Measurements from ENCODE around the gene VRK3. TPM values are rescaled to one million over a fixed set of nuclear protein-coding genes. Genes with fewer than 3 reads are reported as not detected.
"Not testable (repeated sequence)": the region's sequence is repeated elsewhere in the genome, so short reads cannot be mapped to it uniquely, and the experiment has no call there.

VRK3 gene
- total and polyA plus RNA-seq, 11 donors = 9.9 to 33.7 (median 23.1) TPM

DNA sequence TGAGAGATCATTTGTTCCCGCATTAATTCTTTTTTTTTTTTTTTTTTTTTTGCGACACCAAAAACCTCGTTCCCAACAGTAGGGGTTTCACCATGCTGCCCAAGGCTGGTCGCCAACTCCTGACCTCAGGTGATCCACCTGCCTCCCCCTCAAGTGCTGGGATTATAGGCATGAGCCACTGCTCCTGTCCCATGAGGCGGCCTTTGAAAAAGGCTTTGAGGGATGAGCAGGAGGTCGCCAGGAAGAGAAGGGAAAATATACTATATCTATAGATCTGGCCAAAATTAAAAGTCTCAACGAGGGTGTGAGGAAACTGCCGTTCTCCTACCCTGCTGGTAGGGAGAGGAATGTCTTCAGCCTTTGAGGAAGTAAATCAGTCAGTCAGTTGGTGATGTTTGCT, 26.8 kb upstream of the VRK3 start:
- H3K27me3 ChIP-seq = no peaks in the 10 kb centered on the region
- no peak for DNase-seq

DNA sequence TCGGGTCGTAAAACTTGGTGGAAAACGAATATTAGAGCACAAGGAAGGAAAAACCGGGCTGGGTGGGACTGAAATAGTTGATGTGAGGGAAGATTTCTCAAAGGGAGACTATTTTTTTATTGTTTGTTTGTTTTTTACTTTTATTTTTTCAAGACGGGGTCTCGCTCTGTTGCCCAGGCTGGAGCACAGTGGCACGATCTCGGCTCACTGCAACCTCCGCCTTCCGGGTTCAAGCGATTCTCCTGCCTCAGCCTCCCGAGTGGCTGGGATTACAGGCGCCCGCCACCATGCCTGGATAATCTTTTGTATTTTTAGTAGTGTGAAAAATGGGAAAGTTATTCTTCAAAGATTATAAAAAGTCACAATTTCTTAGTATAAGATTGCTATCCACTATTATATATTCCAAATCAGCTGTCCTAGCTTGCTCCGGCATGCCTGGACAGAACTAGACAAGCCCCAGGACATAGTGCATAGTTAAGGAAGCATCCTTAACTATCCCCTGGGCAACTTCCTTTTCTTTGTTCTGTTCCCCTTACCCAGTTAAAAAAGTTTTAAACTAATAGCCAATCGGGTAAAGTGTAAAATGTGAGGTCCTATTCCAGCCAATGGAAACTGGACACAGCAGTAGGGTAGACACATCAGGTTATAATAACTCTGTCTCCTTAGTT, 26.2 kb upstream of the VRK3 start:
- peak overlapping the region in 11 of 12 donors; percentile 25 to 74 (median 53) for H3K4me3 ChIP-seq
- peaks cover 0 to 16% (median 6%) of the 10 kb centered on the region in 9 donors for H3K36me3 ChIP-seq
- peaks cover 0 to 26% (median 7%) of the 10 kb centered on the region in 12 donors for H3K9me3 ChIP-seq
- intact Hi-C loops (cut with DNase I); DNase-seq; H3K27me3 ChIP-seq; ATAC-seq: not testable (repeated sequence)
- H3K4me1 ChIP-seq = peaks cover 0 to 16% (median 4%) of the 10 kb centered on the region in 12 donors
- H3K27ac ChIP-seq = peak overlapping the region in 2 of 12 donors; percentile 32 to 67
- 44 to 48% (median 47%) methylated on average over 16 of the region's 16 CpGs for WGBS, 4 donors

More for the DNA sequence above, 26.8 kb upstream of the VRK3 start:
- 68 to 87% (median 78%) methylated on average over 8 of the region's 8 CpGs for WGBS, 4 donors
- peaks cover 0 to 16% (median 4%) of the 10 kb centered on the region in 12 donors for H3K4me1 ChIP-seq
- peaks cover 0 to 10% (median 0%) of the 10 kb centered on the region in 9 donors for H3K36me3 ChIP-seq
- H3K4me3 ChIP-seq = no peak overlapping the region
- H3K9me3 ChIP-seq = peaks cover 0 to 20% (median under 1%) of the 10 kb centered on the region in 12 donors
- no peak for ATAC-seq
- H3K27ac ChIP-seq = no peak overlapping the region
- TF ChIP-seq POLR2A (IDR thresholded peaks at IDR 0.05) = no peak
- no peak for TF ChIP-seq CTCF (IDR thresholded peaks at IDR 0.05)
- intact Hi-C loops (cut with DNase I) = no loop called here

DNA sequence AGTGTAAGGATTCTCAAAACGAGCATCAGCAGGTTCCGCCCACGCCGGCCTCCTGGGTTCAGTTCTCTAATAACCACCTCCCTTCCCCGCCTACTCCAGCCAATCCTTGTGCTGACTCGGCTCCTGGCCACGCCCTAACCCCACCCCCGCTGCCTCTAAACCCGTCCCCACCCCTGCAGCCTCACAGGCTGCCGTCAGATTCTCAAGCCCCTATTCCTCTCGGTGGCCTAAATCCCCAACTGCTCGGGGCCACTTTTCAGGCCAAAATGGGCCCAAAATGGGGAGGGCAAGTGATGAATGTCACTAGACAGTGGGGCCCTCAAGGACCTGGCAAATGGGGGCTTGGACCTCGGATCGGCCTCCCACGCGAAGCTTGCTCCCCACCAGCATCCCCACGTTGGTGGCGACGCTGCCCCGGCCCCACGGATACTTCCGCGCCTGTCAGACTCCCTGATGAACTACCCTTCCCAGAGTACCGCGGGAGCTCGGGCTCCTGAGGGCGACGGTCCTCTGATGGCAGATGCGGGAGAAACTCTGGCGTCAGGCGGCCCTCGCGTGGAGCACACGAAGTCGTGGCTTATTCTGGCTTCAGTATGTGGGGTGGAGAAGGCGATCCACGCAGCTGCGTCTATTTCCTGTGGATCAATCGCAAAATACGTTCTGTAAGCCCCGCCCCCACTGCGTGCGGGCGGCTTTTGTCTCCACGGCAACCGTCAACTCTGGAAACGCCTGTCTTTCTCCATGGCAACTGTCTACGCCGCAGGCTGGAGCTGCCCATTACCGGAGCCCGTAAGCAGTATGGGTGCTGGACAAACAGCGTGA, 25.4 kb upstream of the VRK3 start:
- Histone ChIP-seq H3K9me3 (peaks cover 0 to 33% (median 14%) of the 10 kb centered on the region in 12 donors), H3K36me3 (peaks cover 2 to 24% (median 13%) of the 10 kb centered on the region in 9 donors), H3K4me1 (peaks cover 0 to 16% (median 4%) of the 10 kb centered on the region in 12 donors), H3K27ac (peak overlapping the region in 7 of 12 donors; percentile 32 to 81 (median 54)), H3K27me3 (no peaks in the 10 kb centered on the region), H3K4me3 (peak overlapping the region; percentile 16 to 74 (median 52))
- intact Hi-C loops (cut with DNase I) = no loop called here
- peak; percentile 81 to 89 (median 88) for DNase-seq
- TF ChIP-seq CTCF (IDR thresholded peaks at IDR 0.05) = no peak
- no peak for TF ChIP-seq POLR2A (IDR thresholded peaks at IDR 0.05)
- 2 to 3% (median 2%) methylated on average over 52 of the region's 52 CpGs for WGBS, 4 donors
- peak; percentile 88 to 97 (median 95) for ATAC-seq

- WGBS, 4 donors = 91 to 97% (median 94%) methylated on average over 4 of the region's 4 CpGs
- Histone ChIP-seq H3K27me3 (no peaks in the 10 kb centered on the region), H3K36me3 (peaks cover 8 to 53% (median 40%) of the 10 kb centered on the region in 9 donors), H3K4me1 (peaks cover 0 to 16% (median 4%) of the 10 kb centered on the region in 12 donors), H3K27ac (no peak overlapping the region), H3K9me3 (peaks cover 0 to 52% (median 30%) of the 10 kb centered on the region in 12 donors), H3K4me3 (no peak overlapping the region)
- DNase-seq (no peak), ATAC-seq (no peak)
- TF ChIP-seq POLR2A (IDR thresholded peaks at IDR 0.05) (no peak), CTCF (IDR thresholded peaks at IDR 0.05) (no peak)
- intact Hi-C loops (cut with DNase I) = no loop called here
Observed at GRCh38 chr19:50047671-50048070, 22.5 kb upstream of the VRK3 start.
